Fibroblast of lung (primary cell): ENCODE data around the gene ORC4. TPM values are rescaled to one million over a fixed set of nuclear protein-coding genes. Genes with fewer than 3 reads are reported as not detected.

ENCODE experiments used
- DNase-seq, 2 donors: peaks; one replicate each; pipeline versions ENCODE4 v3.0.0 to v3.0.0-alpha.2; 2010; ENCODE audit warnings: low read depth in 2 of 2
- H2AFZ ChIP-seq: 2 replicates; pipeline ENCODE4 v1.5.1; 2012; ENCODE audit warnings: low read length, control low read depth, inconsistent platforms
- H3K27ac ChIP-seq: 2 replicates; pipeline ENCODE4 v1.5.1; 2011; ENCODE audit warnings: low read length, control low read depth; ENCODE audit not compliant: insufficient read depth
- H3K27me3 ChIP-seq: 2 replicates; pipeline ENCODE4 v1.5.1; 2011; ENCODE audit warnings: mild to moderate bottlenecking, low read length; ENCODE audit not compliant: control insufficient read depth, insufficient read depth
- H3K36me3 ChIP-seq: 2 replicates; pipeline ENCODE4 v1.5.1; 2011; ENCODE audit warnings: low read length; ENCODE audit not compliant: control insufficient read depth, insufficient read depth
- H3K4me1 ChIP-seq: 2 replicates; pipeline ENCODE4 v1.5.1; 2011; ENCODE audit warnings: low read length; ENCODE audit not compliant: control insufficient read depth, insufficient read depth; ENCODE audit errors: extremely low read depth
- H3K4me2 ChIP-seq: 2 replicates; pipeline ENCODE4 v1.5.1; 2011; ENCODE audit warnings: low read length, control low read depth; ENCODE audit not compliant: insufficient read depth; ENCODE audit errors: extremely low read depth
- H3K4me3 ChIP-seq, 4 experiments: fragments of 200-600 bp in 1 of 4; sonication (generic) in 1 of 4; replicated peaks in 1 of 4; 2 replicates each; pipeline ENCODE4 v1.5.1; 2011 to 2016; ENCODE audit warnings: low read length in 4 of 4, low read depth in 3 of 4, mild to moderate bottlenecking in 3 of 4, control low read depth in 2 of 4, inconsistent platforms in 1 of 4, mixed read lengths in 1 of 4; ENCODE audit not compliant: insufficient read depth in 1 of 4; ENCODE audit errors: control extremely low read depth in 1 of 4
- H3K79me2 ChIP-seq: 2 replicates; pipeline ENCODE4 v1.5.1; 2012; ENCODE audit warnings: mild to moderate bottlenecking, low read length, inconsistent platforms; ENCODE audit not compliant: control insufficient read depth, insufficient read depth
- H3K9ac ChIP-seq: 2 replicates; pipeline ENCODE4 v1.5.1; 2011; ENCODE audit warnings: mild to moderate bottlenecking, low read length, control low read depth; ENCODE audit not compliant: insufficient read depth
- H3K9me3 ChIP-seq: 2 replicates; pipeline ENCODE4 v1.5.1; 2012; ENCODE audit warnings: low read depth, low read length; ENCODE audit not compliant: control insufficient read depth, insufficient read depth
- H4K20me1 ChIP-seq: 2 replicates; pipeline ENCODE4 v1.5.1; 2011; ENCODE audit warnings: low read length; ENCODE audit not compliant: control insufficient read depth, insufficient read depth; ENCODE audit errors: extremely low read depth
- CTCF ChIP-seq, 2 donors: IDR thresholded peaks in 1 of 2; conservative IDR thresholded peaks in 1 of 2; 1 replicate in 1 of 2; 2 replicates in 1 of 2; pipeline ENCODE4 v1.5.1; 2011 to 2012; ENCODE audit warnings: low read length in 2 of 2, control low read depth in 1 of 2, inconsistent platforms in 1 of 2, low read depth in 1 of 2, mild to moderate bottlenecking in 1 of 2
- EZH2 ChIP-seq: IDR thresholded peaks from 2 replicates; pipeline ENCODE4 v1.5.1; 2012; ENCODE audit warnings: low read length, control low read depth, mild to moderate bottlenecking; ENCODE audit errors: missing control alignments
- polyA plus RNA-seq, 2 donors: library from polyadenylated mRNA; depleted of rRNA in 1 of 2; stranded (reverse) in 1 of 2; unstranded in 1 of 2; fragments of >200 nt; gene quantifications; 2 replicates each; pipeline ENCODE4 v1.2.1, GENCODE V29; 2011 to 2012; ENCODE audit warnings: missing spikeins in 1 of 2
- total RNA-seq: library from RNA; depleted of rRNA; stranded (reverse); fragments of >200 nt; gene quantifications from 2 replicates; pipeline ENCODE4 v1.2.1, GENCODE V29; 2014

The ORC4 gene
- total and polyA plus RNA-seq, 2 donors (not counting 1 experiment from before 2014, with no cell fraction given) = 24.3 to 49.0 TPM

- Histone ChIP-seq H3K36me3 (no peaks in the 10 kb centered on the region), H3K9me3 (no peaks in the 10 kb centered on the region), H3K4me3 (no peak overlapping the region), H3K4me1 (peaks cover 2% of the 10 kb centered on the region), H3K4me2 (no peak overlapping the region), H2AFZ (no peak overlapping the region), H3K27ac (no peak overlapping the region), H3K79me2 (peaks cover 35% of the 10 kb centered on the region), H3K9ac (no peak overlapping the region), H3K27me3 (no peaks in the 10 kb centered on the region), H4K20me1 (peaks cover 2% of the 10 kb centered on the region)
- no peak for TF ChIP-seq EZH2
- DNase-seq = peak; percentile 12 to 16
These were observed 7.3 kb upstream of the ORC4 start for GRCh38 chr2:148027822-148028221.

- H4K20me1 ChIP-seq = peaks cover 2% of the 10 kb centered on the region
These were observed 6.0 kb upstream of the ORC4 start for GRCh38 chr2:148026573-148026972.

GRCh38 chr2:148023861-148024260 is 3.3 kb upstream of the ORC4 start:
- H3K36me3 ChIP-seq = no peaks in the 10 kb centered on the region
- no peaks in the 10 kb centered on the region for H3K9me3 ChIP-seq
- H3K4me3 ChIP-seq = peak overlapping the region in 3 of 4 experiments; percentile 69 to 91 (median 88)
- no peaks in the 10 kb centered on the region for H3K27me3 ChIP-seq
- H3K9ac ChIP-seq = no peak overlapping the region
- H3K4me2 ChIP-seq = peak overlapping the region; percentile 82
- TF ChIP-seq CTCF (conservative IDR thresholded peaks at IDR 0.05 in 1 of 2, IDR thresholded peaks at IDR 0.05 in 1 of 2; ENCODE audit: low read depth in 1 of 2, low read length in 2 of 2) (no peak), EZH2 (no peak)
- H2AFZ ChIP-seq = no peak overlapping the region
- peaks cover 2% of the 10 kb centered on the region for H4K20me1 ChIP-seq
- no peak overlapping the region for H3K27ac ChIP-seq
- peaks cover 64% of the 10 kb centered on the region for H3K79me2 ChIP-seq
- H3K4me1 ChIP-seq = peaks cover 2% of the 10 kb centered on the region
- DNase-seq = no peak

More at GRCh38 chr2:148026573-148026972, 6.0 kb upstream of the ORC4 start:
- Histone ChIP-seq H2AFZ (no peak overlapping the region), H3K4me1 (peaks cover 2% of the 10 kb centered on the region), H3K9me3 (no peaks in the 10 kb centered on the region), H3K9ac (no peak overlapping the region), H3K79me2 (peaks cover 47% of the 10 kb centered on the region), H3K36me3 (no peaks in the 10 kb centered on the region), H3K27me3 (no peaks in the 10 kb centered on the region), H3K4me3 (no peak overlapping the region), H3K4me2 (no peak overlapping the region), H3K27ac (no peak overlapping the region)
- DNase-seq = no peak
- TF ChIP-seq EZH2 (no peak), CTCF (conservative IDR thresholded peaks at IDR 0.05 in 1 of 2, IDR thresholded peaks at IDR 0.05 in 1 of 2; ENCODE audit: low read depth in 1 of 2, low read length in 2 of 2) (no peak)
